Measurements from ENCODE around the gene AMBP.

DNA sequence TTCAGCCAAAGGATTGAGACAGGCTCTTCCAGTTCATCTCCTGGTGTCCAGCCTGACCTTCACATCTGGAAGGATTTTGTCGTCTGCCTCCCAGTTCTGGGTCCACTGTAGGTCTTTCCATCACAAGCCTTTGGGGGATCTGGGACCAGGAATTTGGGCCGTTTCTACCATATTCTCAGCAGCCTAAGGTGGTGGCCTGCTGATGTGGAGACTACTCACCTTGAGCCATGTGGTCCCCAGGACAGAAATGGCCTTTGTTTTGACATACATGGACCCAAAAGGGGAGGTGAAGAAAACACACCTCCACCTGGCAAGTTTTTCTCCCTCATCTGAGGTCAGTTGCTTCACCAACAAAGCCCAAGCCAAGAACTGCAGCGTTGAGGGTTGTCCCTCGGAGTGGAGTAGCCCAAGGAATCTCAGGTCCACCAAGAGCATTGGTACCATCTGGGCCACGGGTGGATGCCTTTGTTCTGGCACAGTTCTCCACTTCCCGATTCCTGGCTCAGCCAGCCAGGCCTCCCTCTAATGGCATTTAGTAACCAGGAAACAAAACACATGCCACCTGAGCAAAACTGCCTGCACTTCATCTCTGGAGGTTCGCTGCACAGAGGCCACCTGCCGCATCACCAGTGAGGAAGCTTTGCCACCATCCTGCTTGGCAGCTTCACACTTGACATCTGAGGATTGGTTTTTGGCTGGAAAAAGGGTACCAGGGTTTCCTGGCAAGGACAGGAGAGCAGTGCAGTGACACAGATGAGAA is 24.7 kb downstream of the AMBP start:
- TF ChIP-seq CTCF (IDR thresholded peaks at IDR 0.05) (no peak), ZFX (IDR thresholded peaks at IDR 0.05; ENCODE audit: borderline replicate concordance) (no peak)

Measured in 22Rv1 (cell line).